ENCODE results near the gene PSMG4. TPM values are rescaled to one million over a fixed set of nuclear protein-coding genes. Genes with fewer than 3 reads are reported as not detected.
A peak's percentile ranks its signal among the peaks of the same experiment; 100 is the strongest.

Gene PSMG4
- total and polyA plus RNA-seq, 8 donors = 10.6 to 40.5 (median 17.4) TPM

- H3K27ac ChIP-seq = no peak overlapping the region
- intact Hi-C loops (cut with DNase I) = no loop called here
- H3K36me3 ChIP-seq = no peaks in the 10 kb centered on the region
- no peak for ATAC-seq
- TF ChIP-seq, protein P1, sequence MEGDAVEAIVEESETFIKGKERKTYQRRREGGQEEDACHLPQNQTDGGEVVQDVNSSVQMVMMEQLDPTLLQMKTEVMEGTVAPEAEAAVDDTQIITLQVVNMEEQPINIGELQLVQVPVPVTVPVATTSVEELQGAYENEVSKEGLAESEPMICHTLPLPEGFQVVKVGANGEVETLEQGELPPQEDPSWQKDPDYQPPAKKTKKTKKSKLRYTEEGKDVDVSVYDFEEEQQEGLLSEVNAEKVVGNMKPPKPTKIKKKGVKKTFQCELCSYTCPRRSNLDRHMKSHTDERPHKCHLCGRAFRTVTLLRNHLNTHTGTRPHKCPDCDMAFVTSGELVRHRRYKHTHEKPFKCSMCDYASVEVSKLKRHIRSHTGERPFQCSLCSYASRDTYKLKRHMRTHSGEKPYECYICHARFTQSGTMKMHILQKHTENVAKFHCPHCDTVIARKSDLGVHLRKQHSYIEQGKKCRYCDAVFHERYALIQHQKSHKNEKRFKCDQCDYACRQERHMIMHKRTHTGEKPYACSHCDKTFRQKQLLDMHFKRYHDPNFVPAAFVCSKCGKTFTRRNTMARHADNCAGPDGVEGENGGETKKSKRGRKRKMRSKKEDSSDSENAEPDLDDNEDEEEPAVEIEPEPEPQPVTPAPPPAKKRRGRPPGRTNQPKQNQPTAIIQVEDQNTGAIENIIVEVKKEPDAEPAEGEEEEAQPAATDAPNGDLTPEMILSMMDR (IDR thresholded peaks at IDR 0.05) = no peak
- WGBS, 2 donors = 88 to 91% methylated on average over 9 of the region's 9 CpGs
- no peaks in the 10 kb centered on the region for H3K27me3 ChIP-seq
- no peaks in the 10 kb centered on the region for H3K4me1 ChIP-seq
- FAIRE-seq = no peak
- no peak for DNase-seq
- no peak overlapping the region for H3K4me3 ChIP-seq
- no peaks in the 10 kb centered on the region for H3K9me3 ChIP-seq
These were observed 57.6 kb downstream of the PSMG4 start for GRCh38 chr6:3316331-3316730.

DNA sequence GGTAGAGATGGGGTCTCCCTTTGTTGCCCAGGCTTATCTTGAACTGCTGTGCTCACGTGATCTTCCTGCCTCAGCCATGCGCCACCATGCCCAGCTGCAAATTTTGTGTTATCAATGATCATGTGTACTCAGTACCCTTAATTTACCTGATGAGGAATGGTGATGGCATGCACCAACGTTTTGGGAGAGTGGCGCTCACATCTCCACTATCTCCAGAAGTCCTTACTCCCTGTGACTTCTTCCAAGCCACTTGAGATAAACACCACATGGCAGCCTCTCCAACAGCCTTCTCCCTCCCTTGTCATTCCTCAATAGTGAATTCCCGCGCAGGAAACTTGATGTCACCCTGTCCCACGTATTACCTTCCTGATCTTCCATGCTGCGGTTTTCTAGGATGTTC is 58.1 kb downstream of the PSMG4 start:
- no peak overlapping the region for H3K27ac ChIP-seq
- no peak for ATAC-seq
- no peak overlapping the region for H3K4me3 ChIP-seq
- H3K27me3 ChIP-seq = no peaks in the 10 kb centered on the region
- H3K4me1 ChIP-seq = no peaks in the 10 kb centered on the region
- no peak for FAIRE-seq
- intact Hi-C loops (cut with DNase I) = no loop called here
- DNase-seq = peak in 1 of 6 donors; percentile 5
- H3K9me3 ChIP-seq = no peaks in the 10 kb centered on the region
- WGBS, 2 donors = 80 to 84% methylated on average over 8 of the region's 8 CpGs
- TF ChIP-seq, protein P1 (IDR thresholded peaks at IDR 0.05) = no peak
- H3K36me3 ChIP-seq = no peaks in the 10 kb centered on the region

Other genes starting within 250 kb of the PSMG4 start
- gene RIPK1, start 190.5 kb upstream of the PSMG4 start, total RNA-seq = 10 to 100 TPM in 2 of 6 donors, 1 to 10 TPM in 4; 9.0 to 15.2 (median 9.7) TPM
- 10 to 100 TPM; 10.1 to 20.5 TPM for gene RIPK1, start 190.5 kb upstream of the PSMG4 start, polyA plus RNA-seq
- gene BPHL, start 140.2 kb upstream of the PSMG4 start, total RNA-seq = 10 to 100 TPM in 4 of 6 donors, 1 to 10 TPM in 2; 9.0 to 20.7 (median 12.8) TPM
- 10 to 100 TPM; 19.5 to 22.1 TPM for gene BPHL, start 140.2 kb upstream of the PSMG4 start, polyA plus RNA-seq
- gene TUBB2A, start 101.4 kb upstream of the PSMG4 start, total RNA-seq = 10 to 100 TPM; 16.3 to 55.9 (median 20.0) TPM
- gene TUBB2A, start 101.4 kb upstream of the PSMG4 start, polyA plus RNA-seq = 10 to 100 TPM; 21.3 to 26.0 TPM
- 10 to 100 TPM in 2 of 6 donors, 1 to 10 TPM in 4; 1.9 to 17.6 (median 5.7) TPM for gene TUBB2B, start 31.3 kb upstream of the PSMG4 start, total RNA-seq
- 1 to 10 TPM; 3.8 to 6.1 TPM for gene TUBB2B, start 31.3 kb upstream of the PSMG4 start, polyA plus RNA-seq
- 10 to 100 TPM; 12.6 to 27.9 (median 15.9) TPM for gene SLC22A23, start 198.1 kb downstream of the PSMG4 start, total RNA-seq
- gene SLC22A23, start 198.1 kb downstream of the PSMG4 start, polyA plus RNA-seq = 1 to 10 TPM; 4.9 to 7.6 TPM

Measured in pancreas (tissue), 10 donors.